ENCODE measurements around the gene HAUS1. TPM values are rescaled to one million over a fixed set of nuclear protein-coding genes. Genes with fewer than 3 reads are reported as not detected.

Gene HAUS1
- total and polyA plus RNA-seq, 2 of the 4 experiments (the other 2 are of a cell fraction), result 25.3 to 33.4 TPM

DNA sequence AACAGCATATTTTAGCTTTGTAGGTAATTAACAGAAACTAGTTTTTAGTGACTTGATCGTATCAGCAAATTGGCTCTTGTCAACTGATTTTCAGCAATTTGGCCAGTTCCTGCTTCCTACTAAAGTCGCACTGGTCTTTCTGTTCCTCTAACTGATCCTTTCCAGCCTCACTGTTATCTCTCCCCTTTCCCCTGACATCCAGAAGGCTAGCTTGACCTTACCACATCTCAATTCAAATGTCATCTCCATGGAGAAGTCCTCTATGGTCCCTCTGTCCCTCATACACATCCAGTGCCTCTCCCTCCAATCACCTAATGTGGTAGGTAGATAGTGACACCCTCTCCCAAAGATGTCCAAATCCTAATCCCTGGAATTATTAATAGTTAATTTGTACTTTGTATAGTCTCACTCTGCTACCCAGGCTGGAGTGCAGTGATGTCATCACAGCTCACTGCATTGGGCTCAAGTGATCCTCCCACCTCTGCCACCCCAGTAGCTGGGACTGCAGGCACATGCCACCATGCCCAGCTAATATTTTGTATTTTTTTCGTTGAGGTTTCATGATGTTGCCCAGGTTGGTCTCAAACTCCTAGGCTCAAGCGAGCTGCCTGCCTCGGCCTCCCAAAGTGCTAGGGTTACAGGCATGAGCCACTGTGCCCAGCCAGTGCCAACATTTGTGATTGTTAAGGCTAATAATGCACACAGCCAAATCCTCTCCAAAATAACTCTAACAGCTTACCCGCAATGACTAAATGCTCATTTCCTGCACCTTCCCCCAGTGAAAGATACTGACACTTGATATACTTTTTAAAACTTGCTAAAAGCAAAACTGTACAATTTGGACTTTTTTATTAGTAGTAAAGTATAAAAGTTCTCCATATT is 49.0 kb upstream of the HAUS1 start:
- Histone ChIP-seq H3K36me3 (ENCODE audit: control insufficient read depth, insufficient read depth, low read length) (no peaks in the 10 kb centered on the region), H3K23ac (ENCODE audit: low read depth, low read length) (peak overlapping the region; percentile 34; the same call in 1 of the 2 replicates), H2BK120ac (ENCODE audit: low read depth, low read length) (no peak overlapping the region), H3K56ac (ENCODE audit: extremely low read depth, insufficient read depth, low read length) (no peak overlapping the region), H2AFZ (replicated peaks; ENCODE audit: low read length, poor library complexity) (no peak overlapping the region), H2BK5ac (ENCODE audit: low read depth, low read length, poor library complexity, severe bottlenecking) (no peak overlapping the region), H3K9me3 (ENCODE audit: control insufficient read depth, insufficient read depth, low read length) (no peaks in the 10 kb centered on the region), H2AK9ac (replicated peaks; ENCODE audit: low read depth, low read length, poor library complexity) (peak overlapping the region; percentile 75), H3K4me3 (ENCODE audit: insufficient read depth, low read depth, low read length) (no peak overlapping the region), H3K4ac (ENCODE audit: low read depth, low read length) (no peak overlapping the region), H3K79me1 (ENCODE audit: low read depth in 1 of 2, low read length in 2 of 2) (peaks cover 17 to 36% of the 10 kb centered on the region in 2 experiments), H2AK5ac (ENCODE audit: low read depth, low read length) (peak overlapping the region; percentile 38; the same call in 1 of the 2 replicates), H4K20me1 (ENCODE audit: insufficient read depth, low read length) (peaks cover 10% of the 10 kb centered on the region), H3K9ac (ENCODE audit: low read depth, low read length) (no peak overlapping the region), H4K91ac (ENCODE audit: insufficient read depth, low read depth, low read length) (no peak overlapping the region), H3K27me3 (ENCODE audit: control insufficient read depth, insufficient read depth, low read length) (no peaks in the 10 kb centered on the region), H3K4me2 (ENCODE audit: low read depth, low read length) (no peak overlapping the region), H3K4me1 (ENCODE audit: control insufficient read depth, insufficient read depth, low read length) (peaks cover 8% of the 10 kb centered on the region), H3K9me1 (ENCODE audit: insufficient read depth, low read length) (peaks cover 3% of the 10 kb centered on the region), H3K27ac (ENCODE audit: insufficient read depth, low read length) (no peak overlapping the region), H3K14ac (replicated peaks; ENCODE audit: low read depth, low read length) (0 out of 2 replicates have a peak overlapping the region, but pooled peaks have one; percentile 53), H4K5ac (ENCODE audit: low read depth, low read length) (no peak overlapping the region), H2BK15ac (ENCODE audit: low read depth, low read length) (0 out of 3 replicates have a peak overlapping the region, but pooled peaks have one; percentile 46), H2BK20ac (ENCODE audit: low read depth, low read length) (peak overlapping the region; percentile 32; the same call in 1 of the 2 replicates), H3K18ac (ENCODE audit: low read depth, low read length) (peak overlapping the region; percentile 48; the same call in 1 of the 2 replicates), H4K8ac (ENCODE audit: low read depth in 2 of 2, low read length in 2 of 2) (no peak overlapping the region)
- BruUV-seq (replicated peaks), result no TSS peak
- ATAC-seq (ENCODE audit: low read depth), result no peak
- in situ Hi-C loops (cut with MboI; ENCODE audit: low sequenced_read_pairs) (no loop called here), dilution Hi-C loops (cut with HindIII; ENCODE audit: low sequenced_read_pairs, unreplicated experiment) (no loop called here), intact Hi-C loops (cut with micrococcal nuclease) (loop anchor here (1.0 kb wide), 1 partner anchor 12 kb away; no protein-coding TSS in a partner anchor)
- ChIA-PET POLR2A (ENCODE audit: unreplicated experiment) (no interaction called here), CTCF (no interaction called here)
- DNase-seq, result no peak
- 100% methylated on average over 1 of the region's 6 CpGs; no CpG with 5 or more reads in 1 of the 2 experiments for WGBS, 2 experiments (ENCODE audit: extremely low coverage in 2 of 2, insufficient read length in 1 of 2)
- TF ChIP-seq MXI1 (IDR thresholded peaks at IDR 0.05; ENCODE audit: borderline replicate concordance, low read depth, low read length), result no peak
- TF ChIP-seq POLR2A (IDR thresholded peaks at IDR 0.05; ENCODE audit: low read depth, low read length), result no peak
- no peak for TF ChIP-seq NFE2L2 (IDR thresholded peaks at IDR 0.05; ENCODE audit: low read depth, low read length)
- no peak for TF ChIP-seq FOS (IDR thresholded peaks at IDR 0.05; ENCODE audit: low read depth, low read length)
- TF ChIP-seq, protein P1, sequence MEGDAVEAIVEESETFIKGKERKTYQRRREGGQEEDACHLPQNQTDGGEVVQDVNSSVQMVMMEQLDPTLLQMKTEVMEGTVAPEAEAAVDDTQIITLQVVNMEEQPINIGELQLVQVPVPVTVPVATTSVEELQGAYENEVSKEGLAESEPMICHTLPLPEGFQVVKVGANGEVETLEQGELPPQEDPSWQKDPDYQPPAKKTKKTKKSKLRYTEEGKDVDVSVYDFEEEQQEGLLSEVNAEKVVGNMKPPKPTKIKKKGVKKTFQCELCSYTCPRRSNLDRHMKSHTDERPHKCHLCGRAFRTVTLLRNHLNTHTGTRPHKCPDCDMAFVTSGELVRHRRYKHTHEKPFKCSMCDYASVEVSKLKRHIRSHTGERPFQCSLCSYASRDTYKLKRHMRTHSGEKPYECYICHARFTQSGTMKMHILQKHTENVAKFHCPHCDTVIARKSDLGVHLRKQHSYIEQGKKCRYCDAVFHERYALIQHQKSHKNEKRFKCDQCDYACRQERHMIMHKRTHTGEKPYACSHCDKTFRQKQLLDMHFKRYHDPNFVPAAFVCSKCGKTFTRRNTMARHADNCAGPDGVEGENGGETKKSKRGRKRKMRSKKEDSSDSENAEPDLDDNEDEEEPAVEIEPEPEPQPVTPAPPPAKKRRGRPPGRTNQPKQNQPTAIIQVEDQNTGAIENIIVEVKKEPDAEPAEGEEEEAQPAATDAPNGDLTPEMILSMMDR (conservative IDR thresholded peaks at IDR 0.05; ENCODE audit: low read depth, low read length), result no peak
- no peak for TF ChIP-seq SMC3 (IDR thresholded peaks at IDR 0.05; ENCODE audit: low read depth, low read length)
- no peak for TF ChIP-seq RAD21 (IDR thresholded peaks at IDR 0.05; ENCODE audit: low read length)
- TF ChIP-seq, protein P2, sequence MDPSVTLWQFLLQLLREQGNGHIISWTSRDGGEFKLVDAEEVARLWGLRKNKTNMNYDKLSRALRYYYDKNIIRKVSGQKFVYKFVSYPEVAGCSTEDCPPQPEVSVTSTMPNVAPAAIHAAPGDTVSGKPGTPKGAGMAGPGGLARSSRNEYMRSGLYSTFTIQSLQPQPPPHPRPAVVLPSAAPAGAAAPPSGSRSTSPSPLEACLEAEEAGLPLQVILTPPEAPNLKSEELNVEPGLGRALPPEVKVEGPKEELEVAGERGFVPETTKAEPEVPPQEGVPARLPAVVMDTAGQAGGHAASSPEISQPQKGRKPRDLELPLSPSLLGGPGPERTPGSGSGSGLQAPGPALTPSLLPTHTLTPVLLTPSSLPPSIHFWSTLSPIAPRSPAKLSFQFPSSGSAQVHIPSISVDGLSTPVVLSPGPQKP (IDR thresholded peaks at IDR 0.05; ENCODE audit: borderline replicate concordance, low read depth, low read length), result no peak
- TF ChIP-seq MAZ (IDR thresholded peaks at IDR 0.05; ENCODE audit: borderline replicate concordance, low read depth, low read length), result no peak
- TF ChIP-seq CEBPB (IDR thresholded peaks at IDR 0.05; ENCODE audit: low read depth, low read length), result no peak
- TF ChIP-seq, protein P3, sequence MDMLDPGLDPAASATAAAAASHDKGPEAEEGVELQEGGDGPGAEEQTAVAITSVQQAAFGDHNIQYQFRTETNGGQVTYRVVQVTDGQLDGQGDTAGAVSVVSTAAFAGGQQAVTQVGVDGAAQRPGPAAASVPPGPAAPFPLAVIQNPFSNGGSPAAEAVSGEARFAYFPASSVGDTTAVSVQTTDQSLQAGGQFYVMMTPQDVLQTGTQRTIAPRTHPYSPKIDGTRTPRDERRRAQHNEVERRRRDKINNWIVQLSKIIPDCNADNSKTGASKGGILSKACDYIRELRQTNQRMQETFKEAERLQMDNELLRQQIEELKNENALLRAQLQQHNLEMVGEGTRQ (IDR thresholded peaks at IDR 0.05; ENCODE audit: low read depth, low read length), result no peak
- TF ChIP-seq CHD1 (IDR thresholded peaks at IDR 0.05; ENCODE audit: low read depth, low read length), result no peak
- TF ChIP-seq RCOR1 (IDR thresholded peaks at IDR 0.05; ENCODE audit: insufficient replicate concordance, low read length), result no peak
- TF ChIP-seq MAFK (IDR thresholded peaks at IDR 0.05; ENCODE audit: low read depth, low read length), result no peak

Measured in IMR-90 (cell line).